Esophagus muscularis mucosa (tissue), 4 donors: ENCODE data around the gene CYP4F12.

Source experiments
- CTCF ChIP-seq, 3 experiments: fragments of 200-600 bp in 2 of 3; fragments of 450-650 bp in 1 of 3; sonication (generic) in 2 of 3; IDR thresholded peaks; one replicate each; pipeline ENCODE4 v1.5.1; 2017 to 2019; ENCODE audit warnings: antibody characterized with exemption in 3 of 3, mild to moderate bottlenecking in 2 of 3, moderate library complexity in 1 of 3
- EP300 ChIP-seq: sonication (generic); formaldehyde crosslinking; IDR thresholded peaks from one replicate; pipeline ENCODE4 v1.6.1; 2017; ENCODE audit warnings: antibody characterized with exemption
- POLR2A ChIP-seq: fragments of 450-650 bp; IDR thresholded peaks from one replicate; pipeline ENCODE4 v1.6.1; 2017; ENCODE audit warnings: antibody characterized with exemption, moderate library complexity, mild to moderate bottlenecking, low read depth

- TF ChIP-seq EP300 (no peak), CTCF (IDR thresholded peaks at IDR 0.05) (no peak), POLR2A (no peak)
Measured at GRCh38 chr19:15679089-15679488, 6.2 kb downstream of the CYP4F12 start.
